GM21737 (cell line): Measurements from ENCODE around the gene CLCF1.
A peak's percentile ranks its signal among the peaks of the same experiment; 100 is the strongest.

ENCODE experiments used
- ATAC-seq: cut with Tn5 transposase; IDR thresholded peaks from one replicate; pipeline ENCODE4 v1.9.1; 2021; ENCODE audit warnings: mild to moderate bottlenecking, moderate library complexity; ENCODE audit not compliant: unreplicated experiment

The CLCF1 gene

GRCh38 chr11:67364169-67364568 is 9.2 kb downstream of the CLCF1 start:
- ATAC-seq = no peak

- ATAC-seq = no peak
Observed at GRCh38 chr11:67357831-67358670, 15.3 kb downstream of the CLCF1 start.

GRCh38 chr11:67356864-67357561 is 16.4 kb downstream of the CLCF1 start:
- ATAC-seq = no peak

GRCh38 chr11:67356387-67356863 is 17.0 kb downstream of the CLCF1 start:
- ATAC-seq = no peak

- ATAC-seq = no peak
Observed at GRCh38 chr11:67355794-67356386, 17.5 kb downstream of the CLCF1 start.

- no peak for ATAC-seq
Observed at GRCh38 chr11:67355023-67355793, 18.2 kb downstream of the CLCF1 start.

GRCh38 chr11:67354075-67355022 is 19.0 kb downstream of the CLCF1 start:
- no peak for ATAC-seq

GRCh38 chr11:67353317-67354074 is 19.9 kb downstream of the CLCF1 start, which contains the start of gene POLD4:
Gene POLD4 (minus strand): TSS chr11:67353546. CDS start chr11:67353399, 147 bp downstream.
- ATAC-seq = peak; percentile 59

- ATAC-seq = peak; percentile 6
Observed at GRCh38 chr11:67352546-67353316, 20.7 kb downstream of the CLCF1 start.

- ATAC-seq = no peak
Observed at GRCh38 chr11:67351275-67352005, 22.0 kb downstream of the CLCF1 start.

GRCh38 chr11:67349928-67350465 is 23.4 kb downstream of the CLCF1 start:
- ATAC-seq = no peak

GRCh38 chr11:67349457-67349856 is 23.9 kb downstream of the CLCF1 start:
- no peak for ATAC-seq

GRCh38 chr11:67349036-67349435 is 24.4 kb downstream of the CLCF1 start:
- ATAC-seq = no peak

- ATAC-seq = no peak
Observed at GRCh38 chr11:67347964-67348749, 25.2 kb downstream of the CLCF1 start.

GRCh38 chr11:67345920-67346819 is 27.2 kb downstream of the CLCF1 start:
- no peak for ATAC-seq
